Psoas muscle (tissue), 8 donors: ENCODE measurements around the gene KRT24. TPM values are rescaled to one million over a fixed set of nuclear protein-coding genes. Genes with fewer than 3 reads are reported as not detected.

Source experiments
- ATAC-seq, 4 donors: fragments of 200-7000 bp; cut with Tn5 transposase; one replicate each; pipeline ENCODE4 v1.9.1; 2020; ENCODE audit warnings: moderate library complexity in 3 of 4, mild to moderate bottlenecking in 2 of 4
- DNase-seq, 2 donors: peaks; one replicate each; pipeline ENCODE4 v3.0.0-alpha.2; 2020
- H3K27ac ChIP-seq: fragments of 200-600 bp; one replicate; pipeline ENCODE4 v1.8.0; 2022
- H3K27me3 ChIP-seq, 3 donors: fragments of 200-600 bp in 1 of 3; one replicate each; pipeline versions ENCODE4 v1.6.1 to v1.8.0; 2013 to 2022; ENCODE audit warnings: low read length in 2 of 3, mild to moderate bottlenecking in 2 of 3, moderate library complexity in 1 of 3; ENCODE audit not compliant: insufficient read depth in 3 of 3
- H3K36me3 ChIP-seq, 2 donors: fragments of 200-600 bp in 1 of 2; one replicate each; pipeline versions ENCODE4 v1.6.1 to v1.8.0; 2013 to 2022; ENCODE audit warnings: low read depth in 1 of 2, mild to moderate bottlenecking in 1 of 2, moderate library complexity in 1 of 2; ENCODE audit not compliant: insufficient read depth in 1 of 2
- H3K4me1 ChIP-seq: fragments of 200-600 bp; one replicate; pipeline ENCODE4 v1.8.0; 2022
- H3K4me3 ChIP-seq: fragments of 200-600 bp; one replicate; pipeline ENCODE4 v1.8.0; 2022; ENCODE audit warnings: mild to moderate bottlenecking
- H3K9me3 ChIP-seq: fragments of 200-600 bp; one replicate; pipeline ENCODE4 v1.8.0; 2022
- WGBS, 3 donors: extraction: QIAGEN DNeasy Blood & Tissue Kit; methylation state at CpG; one replicate each; pipeline versions ENCODE4 v1.1.6 to v1.1.7; 2013; 5-methylcytosine and 5-hydroxymethylcytosine counted together
- intact Hi-C, 2 donors: fragments of 100-400 bp; cut with DNase I; formaldehyde crosslinking; loops; one replicate each; pipeline versions ENCODE4 v1.11.0 to v1.14.2; 2022
- polyA plus RNA-seq, 3 donors: library from polyadenylated mRNA; stranded (reverse); fragments of 200-250 nt; gene quantifications; one replicate each; pipeline ENCODE4 v1.2.3, GENCODE V29; 2013
- total RNA-seq, 4 donors: library from RNA; stranded (reverse); fragmentation: NEBNext Ultra II Directional in 2 of 4; extraction: Animal tissue kit (Norgen Biotek cat#: 25700) in 2 of 4; gene quantifications; one replicate each; pipeline versions ENCODE4 v1.2.1 to v1.2.4, GENCODE V29; 2021 to 2023
- TF ChIP-seq, protein P1 (sequence below): fragments of 200-600 bp; IDR thresholded peaks from one replicate; pipeline ENCODE4 v1.8.0; 2022; ENCODE audit warnings: antibody characterized with exemption
- donor health status: healthy with polysubstance abuse.
- donor health status: DM: no; HTN: no; CAD: no; lungs with moderate emphysema.
- donor health status: Bipolar disorder and iron deficiency.
- donor health status: healthy.
- donor health status: DM: yes; HTN: yes; CAD: no.
- donor health status: DM: no; HTN: no; CAD: no.
- donor health status: DM: no; HTN: no; CAD: no.
- donor health status: DM: yes; HTN: yes; CAD: no.

The KRT24 gene
- total and polyA plus RNA-seq, 7 donors = not detected

DNA sequence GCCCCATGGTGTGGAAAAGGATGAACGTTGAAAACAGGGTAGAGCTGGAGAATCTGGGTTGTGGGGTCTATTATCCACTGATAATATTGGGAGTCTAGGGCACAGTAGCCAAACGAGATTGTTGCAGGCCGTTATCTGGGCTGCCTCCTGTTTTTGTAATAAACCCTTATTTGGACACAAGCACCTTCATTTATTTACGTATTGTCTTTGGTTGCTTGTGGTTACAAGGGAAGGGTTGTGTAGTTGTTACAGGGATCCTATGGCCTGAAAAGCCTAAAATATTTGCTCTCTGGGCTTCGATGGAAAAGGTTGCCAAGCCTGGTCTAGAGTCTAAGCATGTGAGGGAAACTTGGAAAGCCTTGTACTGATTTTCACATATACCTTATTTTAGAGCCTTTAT lies 51.6 kb downstream of the KRT24 start:
- Histone ChIP-seq H3K27ac (no peak overlapping the region), H3K9me3 (no peaks in the 10 kb centered on the region), H3K36me3 (no peaks in the 10 kb centered on the region), H3K4me3 (no peak overlapping the region), H3K27me3 (no peaks in the 10 kb centered on the region), H3K4me1 (peaks cover 6% of the 10 kb centered on the region)
- DNase-seq (no peak), ATAC-seq (no peak)
- TF ChIP-seq, protein P1, sequence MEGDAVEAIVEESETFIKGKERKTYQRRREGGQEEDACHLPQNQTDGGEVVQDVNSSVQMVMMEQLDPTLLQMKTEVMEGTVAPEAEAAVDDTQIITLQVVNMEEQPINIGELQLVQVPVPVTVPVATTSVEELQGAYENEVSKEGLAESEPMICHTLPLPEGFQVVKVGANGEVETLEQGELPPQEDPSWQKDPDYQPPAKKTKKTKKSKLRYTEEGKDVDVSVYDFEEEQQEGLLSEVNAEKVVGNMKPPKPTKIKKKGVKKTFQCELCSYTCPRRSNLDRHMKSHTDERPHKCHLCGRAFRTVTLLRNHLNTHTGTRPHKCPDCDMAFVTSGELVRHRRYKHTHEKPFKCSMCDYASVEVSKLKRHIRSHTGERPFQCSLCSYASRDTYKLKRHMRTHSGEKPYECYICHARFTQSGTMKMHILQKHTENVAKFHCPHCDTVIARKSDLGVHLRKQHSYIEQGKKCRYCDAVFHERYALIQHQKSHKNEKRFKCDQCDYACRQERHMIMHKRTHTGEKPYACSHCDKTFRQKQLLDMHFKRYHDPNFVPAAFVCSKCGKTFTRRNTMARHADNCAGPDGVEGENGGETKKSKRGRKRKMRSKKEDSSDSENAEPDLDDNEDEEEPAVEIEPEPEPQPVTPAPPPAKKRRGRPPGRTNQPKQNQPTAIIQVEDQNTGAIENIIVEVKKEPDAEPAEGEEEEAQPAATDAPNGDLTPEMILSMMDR = no peak
- intact Hi-C loops = no loop called here
- 69 to 71% (median 70%) methylated on average over 5 of the region's 5 CpGs for WGBS, 3 donors

DNA sequence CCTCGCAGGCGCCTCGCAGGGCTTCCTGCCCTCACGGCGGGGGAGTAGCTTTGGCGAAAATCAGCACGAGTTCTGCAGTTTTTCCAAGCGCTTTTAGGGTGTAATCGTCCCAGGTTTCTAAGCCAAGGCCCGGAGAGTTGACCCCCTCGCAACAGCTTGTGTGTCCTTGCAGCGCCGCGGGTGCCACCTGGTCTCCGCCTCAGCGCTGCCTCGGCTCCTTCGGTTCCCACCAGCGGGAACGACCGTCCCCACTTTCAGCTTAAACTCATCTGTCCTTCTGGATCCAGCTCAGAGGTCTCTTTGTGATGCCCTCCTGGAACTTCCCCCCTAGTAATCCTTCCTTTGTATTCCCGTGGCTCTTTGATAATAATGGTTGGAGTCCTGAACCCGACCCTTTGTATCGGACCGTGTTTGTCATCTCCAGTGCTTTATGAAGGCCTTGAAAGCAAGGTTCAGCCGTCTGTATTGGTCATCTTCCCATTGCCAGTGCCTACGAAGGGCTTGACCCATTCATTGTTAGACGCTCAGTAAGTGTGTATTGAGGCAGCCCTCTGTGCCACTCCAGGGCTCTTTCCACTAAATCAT lies 55.1 kb downstream of the KRT24 start:
- no peaks in the 10 kb centered on the region for H3K9me3 ChIP-seq
- 1 to 2% (median 1%) methylated on average over 27 to 28 of the region's 28 CpGs for WGBS, 3 donors
- intact Hi-C loops = no loop called here
- peaks cover 0 to 22% of the 10 kb centered on the region in 2 donors for H3K36me3 ChIP-seq
- ATAC-seq (peak; percentile 51 to 72 (median 60)), DNase-seq (no peak)
- TF ChIP-seq, protein P1 = no peak
- H3K27ac ChIP-seq = peak overlapping the region; percentile 96
- H3K27me3 ChIP-seq = no peaks in the 10 kb centered on the region
- peak overlapping the region; percentile 95 for H3K4me3 ChIP-seq
- H3K4me1 ChIP-seq = peaks cover 20% of the 10 kb centered on the region

Other genes with a start within 250 kb of the KRT24 start
- gene TNS4, start 202.1 kb downstream of the KRT24 start, total RNA-seq = under 1 TPM in 1 of 4 donors, not detected in 3; 0.06 TPM
- gene TNS4, start 202.1 kb downstream of the KRT24 start, polyA plus RNA-seq = under 1 TPM in 1 of 3 donors, not detected in 2; 0.04 TPM
- gene CCR7, start 138.3 kb downstream of the KRT24 start, total RNA-seq = under 1 TPM; 0.20 to 0.24 (median 0.21) TPM
- gene CCR7, start 138.3 kb downstream of the KRT24 start, polyA plus RNA-seq = under 1 TPM in 2 of 3 donors, not detected in 1; 0.08 to 0.09 TPM
- 10 to 100 TPM; 49.6 to 64.7 (median 61.6) TPM for gene SMARCE1, start 55.9 kb downstream of the KRT24 start, total RNA-seq
- 10 to 100 TPM; 55.6 to 59.9 (median 55.9) TPM for gene SMARCE1, start 55.9 kb downstream of the KRT24 start, polyA plus RNA-seq
- under 1 TPM in 1 of 4 donors, not detected in 3; 0.32 TPM for gene KRT222, start 38.6 kb downstream of the KRT24 start, total RNA-seq
- under 1 TPM; 0.08 to 0.37 (median 0.09) TPM for gene KRT222, start 38.6 kb downstream of the KRT24 start, polyA plus RNA-seq
- not detected for gene KRT25, start 51.6 kb upstream of the KRT24 start, total RNA-seq
- under 1 TPM in 1 of 3 donors, not detected in 2; 0.03 TPM for gene KRT25, start 51.6 kb upstream of the KRT24 start, polyA plus RNA-seq
- gene KRT26, start 68.4 kb upstream of the KRT24 start, total RNA-seq = not detected
- not detected for gene KRT26, start 68.4 kb upstream of the KRT24 start, polyA plus RNA-seq
- not detected for gene KRT27, start 78.8 kb upstream of the KRT24 start, total RNA-seq
- under 1 TPM in 1 of 3 donors, not detected in 2; 0.01 TPM for gene KRT27, start 78.8 kb upstream of the KRT24 start, polyA plus RNA-seq
- not detected for gene KRT28, start 96.2 kb upstream of the KRT24 start, total RNA-seq
- not detected for gene KRT28, start 96.2 kb upstream of the KRT24 start, polyA plus RNA-seq
- gene KRT10, start 118.9 kb upstream of the KRT24 start, total RNA-seq = 10 to 100 TPM; 24.2 to 32.9 (median 30.5) TPM
- 10 to 100 TPM; 23.3 to 38.8 (median 35.3) TPM for gene KRT10, start 118.9 kb upstream of the KRT24 start, polyA plus RNA-seq
- not detected for gene KRT12, start 163.5 kb upstream of the KRT24 start, total RNA-seq
- not detected for gene KRT12, start 163.5 kb upstream of the KRT24 start, polyA plus RNA-seq
- gene KRT20, start 181.5 kb upstream of the KRT24 start, total RNA-seq = under 1 TPM in 1 of 4 donors, not detected in 3; 0.21 TPM
- under 1 TPM in 2 of 3 donors, not detected in 1; 0.08 to 0.35 TPM for gene KRT20, start 181.5 kb upstream of the KRT24 start, polyA plus RNA-seq
- 1 to 10 TPM in 1 of 4 donors, under 1 TPM in 1, not detected in 2; 0.25 to 1.5 TPM for gene KRT23, start 233.9 kb upstream of the KRT24 start, total RNA-seq
- under 1 TPM in 1 of 3 donors, not detected in 2; 0.03 TPM for gene KRT23, start 233.9 kb upstream of the KRT24 start, polyA plus RNA-seq